ENCODE results near the gene MKLN1.
"Not testable (repeated sequence)": the region's sequence is repeated elsewhere in the genome, so short reads cannot be mapped to it uniquely, and the experiment has no call there.

MKLN1 gene

GRCh38 chr7:131501930-131502685, 174.4 kb downstream of the MKLN1 start:
- no peak for DNase-seq (ENCODE audit: low spot score)

GRCh38 chr7:131502810-131503508, 175.3 kb downstream of the MKLN1 start:
- peak; percentile 41 for DNase-seq (ENCODE audit: low spot score)

- DNase-seq (ENCODE audit: low spot score): no peak
Observed at GRCh38 chr7:131503639-131504038, 176.0 kb downstream of the MKLN1 start.

GRCh38 chr7:131504157-131504899, 176.7 kb downstream of the MKLN1 start:
- DNase-seq (ENCODE audit: low spot score): no peak

GRCh38 chr7:131505037-131505620, 177.5 kb downstream of the MKLN1 start:
- not testable (repeated sequence) for DNase-seq (ENCODE audit: low spot score)

GRCh38 chr7:131505636-131506557, 178.2 kb downstream of the MKLN1 start:
- DNase-seq (ENCODE audit: low spot score): no peak

GRCh38 chr7:131506597-131506996, 178.9 kb downstream of the MKLN1 start:
- DNase-seq (ENCODE audit: low spot score): no peak

- peak; percentile 72 for DNase-seq (ENCODE audit: low spot score)
Observed at GRCh38 chr7:131507592-131508331, 180.1 kb downstream of the MKLN1 start.

- DNase-seq (ENCODE audit: low spot score): no peak
Observed at GRCh38 chr7:131508754-131509486, 181.2 kb downstream of the MKLN1 start.

- DNase-seq (ENCODE audit: low spot score): no peak
Observed at GRCh38 chr7:131509781-131510180, 182.1 kb downstream of the MKLN1 start.

- DNase-seq (ENCODE audit: low spot score): no peak
Observed at GRCh38 chr7:131511071-131511470, 183.4 kb downstream of the MKLN1 start.

- DNase-seq (ENCODE audit: low spot score): no peak
Observed at GRCh38 chr7:131511774-131512535, 184.3 kb downstream of the MKLN1 start.

- peak; percentile 83 for DNase-seq (ENCODE audit: low spot score)
Observed at GRCh38 chr7:131513245-131514061, 185.8 kb downstream of the MKLN1 start.

- DNase-seq (ENCODE audit: low spot score): not testable (repeated sequence)
Observed at GRCh38 chr7:131515471-131515870, 187.8 kb downstream of the MKLN1 start.

GRCh38 chr7:131517218-131517923, 189.7 kb downstream of the MKLN1 start:
- DNase-seq (ENCODE audit: low spot score): no peak

- no peak for DNase-seq (ENCODE audit: low spot score)
Observed at GRCh38 chr7:131518626-131519025, 190.9 kb downstream of the MKLN1 start.

GRCh38 chr7:131521651-131522163, 194.0 kb downstream of the MKLN1 start:
- no peak for DNase-seq (ENCODE audit: low spot score)
